Suppressor macrophage treated with lipopolysaccharide for 4 hours (primary cell): ENCODE results near the gene MFF.

Source experiments
- DNase-seq: peaks from one replicate; pipeline ENCODE4 v3.0.0-alpha.2; 2020

Gene MFF

DNA sequence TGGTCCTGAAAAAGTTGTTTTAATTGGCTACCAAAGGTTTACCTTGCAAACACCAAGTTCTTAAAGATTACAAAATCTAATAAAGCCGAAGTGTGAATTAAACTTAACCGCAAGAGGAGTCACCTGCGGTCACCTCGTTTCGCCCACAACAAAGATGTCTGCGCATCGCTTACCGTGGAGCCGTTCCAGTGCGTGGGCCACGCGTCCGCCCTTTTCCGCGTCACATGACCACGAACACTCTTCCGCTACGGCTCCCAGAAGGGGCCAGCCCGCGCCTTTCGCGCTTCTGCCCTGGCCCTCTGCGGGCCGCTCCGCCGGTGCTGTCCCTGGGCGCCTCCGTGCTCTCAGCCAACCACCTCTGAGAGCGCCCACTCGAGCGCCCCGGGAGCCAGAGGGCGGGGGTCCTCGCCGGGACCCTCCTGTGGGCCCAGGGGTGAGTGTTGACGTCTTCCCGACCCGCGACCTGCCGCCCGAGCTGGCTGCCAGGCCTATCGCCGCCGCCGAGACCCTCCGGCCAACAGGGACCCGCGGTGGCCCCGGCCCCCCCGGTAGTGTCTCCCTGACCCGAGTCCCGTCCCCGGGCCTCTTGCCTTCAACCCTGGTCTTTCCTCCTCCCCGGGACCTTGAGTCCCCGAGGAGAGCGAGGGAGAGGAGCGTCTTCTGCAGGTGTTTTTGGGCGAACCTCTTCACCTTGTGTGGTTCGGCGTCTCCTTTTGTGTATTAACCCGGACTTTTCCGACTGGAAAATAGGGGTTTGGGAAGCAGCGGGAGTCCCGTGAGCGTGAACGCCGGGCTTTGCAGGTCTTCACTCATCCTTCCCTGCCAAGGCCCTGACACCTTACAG lies at the start of gene MFF:
TSS of gene MFF (plus strand) at position 257 of the 844 bp plus-strand sequence. CDS start 5,415 bp downstream, outside the sequence.
- DNase-seq, result peak; percentile 95

GRCh38 chr2:227280895-227281294 lies 44.2 kb upstream of the MFF start:
- DNase-seq, result no peak

DNA sequence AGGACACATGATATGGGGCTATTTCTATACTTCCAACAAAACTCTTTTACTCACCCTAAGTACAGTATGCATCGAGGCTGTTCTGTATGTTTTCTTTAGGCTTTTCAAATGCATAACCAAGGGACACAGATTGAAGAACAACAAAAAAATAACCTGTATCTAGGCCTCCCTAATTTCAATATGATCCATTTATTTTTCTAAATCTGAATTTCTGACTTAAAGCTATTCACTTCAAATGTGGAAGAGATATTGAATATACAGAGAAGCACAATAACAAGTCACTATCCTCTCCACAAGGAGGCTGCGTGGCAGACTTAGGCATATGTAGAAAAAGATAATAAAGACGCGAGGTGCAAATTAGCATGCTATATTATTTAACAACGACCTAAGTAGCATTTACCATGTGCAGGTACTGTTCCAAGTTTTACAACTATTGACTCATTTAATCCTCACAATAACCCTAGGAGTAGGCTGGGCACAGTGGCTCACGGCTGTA lies 39.3 kb upstream of the MFF start:
- no peak for DNase-seq

DNA sequence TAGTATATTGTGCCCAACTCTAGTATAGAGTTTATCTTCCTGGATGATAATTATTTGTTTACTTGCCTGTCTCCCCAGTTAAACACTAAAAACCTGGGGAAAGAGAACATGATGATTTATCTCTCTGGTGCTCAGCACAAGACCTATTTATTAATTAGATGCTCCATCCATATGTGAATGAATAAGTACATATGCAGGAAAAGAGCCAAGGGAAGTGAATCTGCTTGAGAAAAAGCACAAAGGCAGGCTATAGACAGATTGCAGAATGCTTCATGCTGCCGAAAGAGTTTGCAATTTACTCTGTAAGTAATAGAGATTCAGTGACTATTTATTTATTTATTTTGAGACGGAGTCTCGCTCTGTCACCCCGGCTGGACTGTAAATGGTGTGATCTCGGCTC lies 37.3 kb upstream of the MFF start:
- DNase-seq, result no peak

GRCh38 chr2:227292314-227292713 lies 32.7 kb upstream of the MFF start:
- DNase-seq, result no peak

DNA sequence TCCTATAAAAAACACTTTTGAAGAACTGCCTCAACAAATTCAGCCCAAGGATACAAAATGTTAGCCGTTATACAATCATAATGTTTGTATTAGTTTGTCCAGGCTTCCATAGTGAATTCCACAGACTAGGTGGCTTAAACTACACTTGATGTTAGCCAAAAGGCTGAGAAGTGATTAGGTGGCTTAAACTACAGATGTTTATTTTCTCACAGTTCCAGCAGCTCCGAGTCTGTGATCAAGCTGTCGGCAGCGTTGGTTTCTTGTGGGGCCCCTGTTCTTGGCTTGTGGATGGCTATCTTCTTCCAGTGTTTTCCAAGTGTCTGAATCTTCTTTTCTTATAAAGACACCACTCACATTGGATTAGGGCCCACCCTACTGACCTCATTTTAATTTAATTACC lies 31.5 kb upstream of the MFF start:
- DNase-seq, result no peak

- no peak for DNase-seq
These were observed 29.2 kb upstream of the MFF start for GRCh38 chr2:227295806-227296205.

- no peak for DNase-seq
These were observed 28.2 kb upstream of the MFF start for GRCh38 chr2:227296671-227297405.

DNA sequence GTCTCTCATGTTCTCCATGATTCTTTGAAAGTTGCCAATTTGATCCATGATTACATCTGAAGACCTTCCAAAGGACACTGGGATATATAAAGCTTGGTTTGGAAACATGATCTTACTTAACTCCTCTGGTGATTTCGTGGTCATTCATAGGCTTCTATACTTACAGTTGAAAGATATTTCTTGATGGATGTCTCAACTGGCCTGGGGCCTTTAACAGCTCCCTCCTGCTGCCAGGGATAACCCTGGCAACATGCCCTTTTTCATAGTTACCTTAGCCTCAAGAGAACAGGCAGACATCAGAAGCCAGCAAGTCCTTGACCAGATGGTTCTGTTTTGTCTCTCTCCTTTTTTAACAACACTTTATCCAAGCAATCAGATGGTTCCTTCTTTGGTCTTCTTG lies 23.5 kb upstream of the MFF start:
- DNase-seq, result no peak

- DNase-seq, result no peak
These were observed 16.3 kb upstream of the MFF start for GRCh38 chr2:227308784-227309183.

- DNase-seq, result no peak
These were observed 14.3 kb upstream of the MFF start for GRCh38 chr2:227310756-227311110.

DNA sequence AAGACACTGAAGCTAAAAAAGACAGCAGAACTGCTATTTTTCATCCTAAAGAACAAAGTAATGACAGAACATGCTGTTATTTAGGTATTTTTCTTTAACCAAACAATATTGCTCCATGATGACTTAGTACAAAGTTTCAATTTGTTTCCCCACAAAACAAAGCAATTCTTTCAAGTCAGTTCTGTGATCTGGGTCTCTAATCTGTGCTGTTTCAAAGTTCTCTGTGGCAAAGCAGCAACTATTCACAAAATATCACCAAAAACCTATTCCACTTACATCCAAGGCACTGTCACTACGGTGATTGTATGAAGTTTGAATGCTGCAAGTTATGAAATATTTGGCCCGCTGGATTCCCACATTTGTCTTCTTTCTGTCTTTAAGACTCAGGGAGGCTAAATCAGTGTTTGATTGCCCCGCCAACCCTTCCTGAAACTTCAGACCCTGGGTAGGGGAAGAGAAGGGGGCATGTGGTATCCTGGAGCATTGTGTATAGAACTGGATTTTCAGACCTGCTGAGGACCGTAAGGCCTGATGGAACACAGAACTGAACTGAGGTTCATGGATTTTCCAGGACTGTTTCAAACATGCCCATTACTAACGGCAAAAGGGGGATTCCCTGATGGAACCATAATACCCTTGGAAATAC lies 13.1 kb upstream of the MFF start:
- DNase-seq, result no peak

- no peak for DNase-seq
These were observed 12.5 kb upstream of the MFF start for GRCh38 chr2:227312579-227312978.

DNA sequence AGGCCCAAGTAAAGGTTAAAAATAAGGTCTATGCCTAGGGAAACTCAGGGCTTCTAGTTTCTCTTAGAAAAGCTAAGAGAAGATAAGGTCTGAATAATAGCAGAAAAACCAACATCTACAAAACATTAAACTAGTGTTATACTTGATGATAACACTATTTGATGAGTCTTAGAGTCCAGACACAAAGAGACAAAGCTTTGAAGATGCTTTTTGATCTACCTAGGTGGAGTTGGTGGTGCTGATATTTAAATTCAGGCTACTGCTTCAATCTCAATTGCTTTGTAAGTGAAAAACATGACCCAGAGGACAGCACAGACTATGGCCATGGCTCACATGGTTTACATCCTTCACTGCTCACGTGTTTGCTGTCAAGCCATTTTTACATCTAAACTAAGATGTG lies 11.7 kb upstream of the MFF start:
- DNase-seq, result no peak

GRCh38 chr2:227317834-227318233 lies 7.2 kb upstream of the MFF start:
- no peak for DNase-seq

GRCh38 chr2:227320305-227321094 lies 4.6 kb upstream of the MFF start:
- DNase-seq, result no peak

- DNase-seq, result no peak
These were observed 2.4 kb upstream of the MFF start for GRCh38 chr2:227322530-227323205.

GRCh38 chr2:227323818-227324217 lies 1.2 kb upstream of the MFF start:
- DNase-seq, result no peak

DNA sequence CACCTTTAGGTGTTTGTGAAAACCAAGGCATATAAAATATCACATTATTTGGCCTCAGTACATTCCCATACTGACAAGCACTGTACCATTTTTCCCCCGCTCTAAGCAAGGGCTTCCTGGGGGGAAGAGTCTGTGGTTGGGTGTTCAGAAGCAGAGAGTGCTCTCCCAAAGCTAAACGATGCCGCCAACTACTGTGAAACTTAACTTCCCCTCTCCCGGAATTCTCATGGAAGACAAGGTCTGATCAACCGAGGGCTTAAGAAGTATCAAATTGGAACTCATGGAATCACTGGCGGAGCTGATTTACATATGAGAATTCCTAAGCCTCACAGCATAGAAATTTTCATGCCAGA lies 433 bp upstream of the MFF start:
- no peak for DNase-seq

- peak; percentile 45 for DNase-seq
These were observed 766 bp downstream of the MFF start for GRCh38 chr2:227325839-227326195.

GRCh38 chr2:227326783-227327182 lies 1.7 kb downstream of the MFF start:
- no peak for DNase-seq

- peak; percentile 35 for DNase-seq
These were observed 10.7 kb downstream of the MFF start for GRCh38 chr2:227335713-227336112.
